Measurements from ENCODE around the gene MBNL2.

The MBNL2 gene

DNA sequence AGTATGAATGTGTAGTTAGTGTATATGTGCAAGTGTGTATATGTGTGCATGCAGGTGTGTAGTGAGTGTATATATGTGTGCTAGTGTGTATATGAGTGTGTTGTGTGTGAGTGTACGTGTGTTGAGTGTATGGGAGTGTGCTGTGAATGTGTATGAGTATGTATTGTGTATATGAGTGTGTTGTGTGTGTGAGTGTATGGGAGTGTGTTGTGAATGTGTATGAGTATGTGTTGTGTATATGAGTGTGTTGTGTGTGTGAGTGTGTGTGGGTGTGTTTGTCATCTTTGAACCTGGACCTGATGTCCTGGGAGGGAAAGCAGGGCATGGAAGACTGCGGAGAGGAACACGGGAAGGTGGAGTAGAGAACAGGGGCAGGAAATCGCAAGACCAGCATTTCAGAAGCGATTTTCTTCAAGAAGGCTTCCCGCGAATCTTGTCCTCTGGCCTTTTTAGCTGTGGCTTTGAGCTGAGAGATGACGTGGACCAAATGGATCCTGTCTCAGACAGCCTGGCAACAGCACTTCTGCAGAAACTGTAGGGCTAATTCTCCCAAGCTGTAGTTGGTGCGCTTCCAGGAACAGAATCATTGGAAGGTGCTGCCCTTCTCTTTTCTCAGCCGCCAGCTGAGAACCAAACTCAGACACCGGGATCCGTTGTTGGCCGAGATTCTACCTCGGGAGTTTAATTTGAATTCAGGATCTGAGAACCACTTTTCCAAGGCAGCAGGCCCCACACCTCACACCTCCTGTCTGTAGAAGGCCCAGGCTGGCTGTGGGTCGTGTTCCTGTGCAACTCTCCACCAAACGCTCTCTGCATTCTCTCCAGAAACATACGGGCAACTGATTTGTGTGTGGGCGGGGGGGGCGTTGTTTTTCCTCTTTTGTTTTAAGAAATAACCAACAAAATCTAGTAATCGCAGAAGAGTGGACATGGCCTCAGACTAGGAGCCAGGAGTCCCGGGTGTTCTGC, 117.2 kb downstream of the MBNL2 start:
- WGBS (ENCODE audit: insufficient coverage) = 97% methylated on average over 18 of the region's 21 CpGs
- Histone ChIP-seq H3K4me3 (ENCODE audit: control insufficient read depth in 1 of 7, extremely low read depth in 1 of 7, insufficient read depth in 4 of 7, low read depth in 2 of 7, low read length in 6 of 7) (no peak overlapping the region), H3K4me1 (ENCODE audit: control extremely low read depth in 1 of 4, control insufficient read depth in 4 of 4, insufficient read depth in 4 of 4, low read length in 3 of 4) (no peaks in the 10 kb centered on the region), H3K27me3 (replicated peaks in 2 of 5; ENCODE audit: control insufficient read depth in 4 of 5, insufficient read depth in 5 of 5, low read length in 4 of 5) (no peaks in the 10 kb centered on the region), H3K36me3 (ENCODE audit: control insufficient read depth in 4 of 4, insufficient read depth in 4 of 4, low read length in 3 of 4) (peaks cover 2 to 27% (median 7%) of the 10 kb centered on the region in 4 experiments), H3K27ac (ENCODE audit: insufficient read depth in 1 of 2, low read depth in 1 of 2, low read length in 2 of 2, poor library complexity in 1 of 2, severe bottlenecking in 2 of 2) (no peak overlapping the region), H3K9me3 (ENCODE audit: control extremely low read depth in 1 of 5, control insufficient read depth in 4 of 5, insufficient read depth in 2 of 5, low read depth in 1 of 5, low read length in 4 of 5) (no peaks in the 10 kb centered on the region)
- ChIA-PET POLR2A (no interaction called here), CTCF (no interaction called here)
- DNase-seq = peak in 2 of 3 donors; percentile 38 to 60

DNA sequence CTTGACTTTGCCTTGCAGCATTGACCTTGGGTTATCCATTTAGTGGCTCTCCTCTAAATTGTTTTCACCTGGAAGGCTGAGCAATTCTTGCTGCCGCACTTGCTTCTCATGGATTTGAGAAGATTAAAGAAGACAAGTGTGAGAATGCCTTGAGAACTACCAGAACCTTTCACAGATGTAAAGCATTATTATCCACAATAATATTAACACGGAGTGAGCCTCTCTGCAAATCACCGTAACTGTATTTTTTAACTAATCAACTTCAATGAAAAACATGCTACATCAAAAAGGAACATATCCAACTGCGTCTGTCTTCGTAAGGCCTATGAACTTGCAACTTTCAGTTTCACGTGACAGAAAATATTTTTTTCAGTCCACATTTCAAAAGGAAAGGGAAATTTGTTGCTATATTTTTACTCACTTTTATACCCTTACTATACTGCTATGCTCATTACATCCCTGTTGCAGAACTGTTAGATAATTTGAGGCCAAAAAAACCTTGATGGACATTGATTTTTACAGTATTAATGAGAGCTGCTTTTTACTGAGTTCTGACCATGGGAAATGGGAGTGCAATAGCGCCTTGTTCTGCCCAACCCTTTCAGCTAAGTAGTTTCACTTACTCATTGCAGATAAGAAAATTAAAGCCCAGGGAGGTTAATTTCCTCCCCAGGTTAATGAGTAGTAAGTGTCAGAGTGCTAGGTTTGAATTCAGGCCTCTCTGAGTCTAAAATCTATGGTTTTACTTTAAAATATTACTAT, 118.0 kb downstream of the MBNL2 start:
- no peak overlapping the region for H3K27ac ChIP-seq (ENCODE audit: insufficient read depth in 1 of 2, low read depth in 1 of 2, low read length in 2 of 2, poor library complexity in 1 of 2, severe bottlenecking in 2 of 2)
- ChIA-PET POLR2A (no interaction called here), CTCF (interaction anchor here (13.9 kb wide), 1 partner anchor 231 kb away, joined by 112 read pairs; no protein-coding TSS in a partner anchor)
- no peak overlapping the region for H3K4me3 ChIP-seq (ENCODE audit: control insufficient read depth in 1 of 7, extremely low read depth in 1 of 7, insufficient read depth in 4 of 7, low read depth in 2 of 7, low read length in 6 of 7)
- DNase-seq = no peak
- no peaks in the 10 kb centered on the region for H3K9me3 ChIP-seq (ENCODE audit: control extremely low read depth in 1 of 5, control insufficient read depth in 4 of 5, insufficient read depth in 2 of 5, low read depth in 1 of 5, low read length in 4 of 5)
- no peaks in the 10 kb centered on the region for H3K4me1 ChIP-seq (ENCODE audit: control extremely low read depth in 1 of 4, control insufficient read depth in 4 of 4, insufficient read depth in 4 of 4, low read length in 3 of 4)
- WGBS (ENCODE audit: insufficient coverage) = 95% methylated on average over 5 of the region's 7 CpGs
- no peaks in the 10 kb centered on the region for H3K27me3 ChIP-seq (replicated peaks in 2 of 5; ENCODE audit: control insufficient read depth in 4 of 5, insufficient read depth in 5 of 5, low read length in 4 of 5)
- H3K36me3 ChIP-seq (ENCODE audit: control insufficient read depth in 4 of 4, insufficient read depth in 4 of 4, low read length in 3 of 4) = peaks cover 2 to 27% (median 7%) of the 10 kb centered on the region in 4 experiments

DNA sequence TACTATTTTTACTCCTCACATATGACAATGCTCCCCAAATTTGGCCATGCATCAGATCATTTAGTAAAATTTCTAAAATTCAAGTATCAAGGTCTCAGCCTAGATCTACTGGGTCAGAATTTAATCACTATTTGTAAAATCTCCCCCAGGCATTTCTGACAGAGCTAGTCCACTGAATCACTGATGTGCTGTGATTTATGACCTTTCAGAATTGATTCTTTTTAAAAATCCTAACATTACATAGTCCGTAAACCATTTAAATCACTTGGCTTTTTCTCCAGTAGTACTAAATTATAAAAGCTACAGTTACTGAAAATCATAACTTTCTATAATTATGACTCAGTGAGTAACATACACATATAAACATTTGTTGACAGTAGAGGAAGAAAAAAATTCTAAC, 119.0 kb downstream of the MBNL2 start:
- H3K9me3 ChIP-seq (ENCODE audit: control extremely low read depth in 1 of 5, control insufficient read depth in 4 of 5, insufficient read depth in 2 of 5, low read depth in 1 of 5, low read length in 4 of 5) = no peaks in the 10 kb centered on the region
- no peak overlapping the region for H3K4me3 ChIP-seq (ENCODE audit: control insufficient read depth in 1 of 7, extremely low read depth in 1 of 7, insufficient read depth in 4 of 7, low read depth in 2 of 7, low read length in 6 of 7)
- H3K4me1 ChIP-seq (ENCODE audit: control extremely low read depth in 1 of 4, control insufficient read depth in 4 of 4, insufficient read depth in 4 of 4, low read length in 3 of 4) = no peaks in the 10 kb centered on the region
- no peak overlapping the region for H3K27ac ChIP-seq (ENCODE audit: insufficient read depth in 1 of 2, low read depth in 1 of 2, low read length in 2 of 2, poor library complexity in 1 of 2, severe bottlenecking in 2 of 2)
- CTCF ChIA-PET = interaction anchor here (13.9 kb wide), 1 partner anchor 232 kb away, joined by 112 read pairs; no protein-coding TSS in a partner anchor
- 100% methylated on average over 1 of the region's 1 CpG for WGBS (ENCODE audit: insufficient coverage)
- POLR2A ChIA-PET = no interaction called here
- no peaks in the 10 kb centered on the region for H3K27me3 ChIP-seq (replicated peaks in 2 of 5; ENCODE audit: control insufficient read depth in 4 of 5, insufficient read depth in 5 of 5, low read length in 4 of 5)
- no peak for DNase-seq
- H3K36me3 ChIP-seq (ENCODE audit: control insufficient read depth in 4 of 4, insufficient read depth in 4 of 4, low read length in 3 of 4) = peaks cover 2 to 21% (median 4%) of the 10 kb centered on the region in 4 experiments

DNA sequence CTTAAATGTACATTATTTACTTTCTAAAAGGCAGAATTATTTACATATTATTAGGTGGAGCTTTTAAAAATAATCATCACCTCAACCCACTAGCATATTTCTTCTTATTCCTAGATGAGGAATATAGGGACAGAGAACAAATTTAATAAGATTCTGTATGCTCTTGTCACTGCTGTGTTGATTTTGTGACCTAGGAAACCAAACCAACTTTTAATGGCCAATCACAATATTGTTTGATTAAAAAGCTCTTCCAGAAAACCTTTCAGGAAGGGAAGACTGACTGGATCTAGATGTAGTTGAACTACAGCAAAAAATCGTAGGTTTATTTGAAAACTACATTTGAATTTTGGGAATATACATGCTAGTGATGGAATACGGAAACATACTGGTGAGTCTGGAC, 120.0 kb downstream of the MBNL2 start:
- Histone ChIP-seq H3K27ac (ENCODE audit: insufficient read depth in 1 of 2, low read depth in 1 of 2, low read length in 2 of 2, poor library complexity in 1 of 2, severe bottlenecking in 2 of 2) (no peak overlapping the region), H3K4me1 (ENCODE audit: control extremely low read depth in 1 of 4, control insufficient read depth in 4 of 4, insufficient read depth in 4 of 4, low read length in 3 of 4) (no peaks in the 10 kb centered on the region), H3K27me3 (replicated peaks in 2 of 5; ENCODE audit: control insufficient read depth in 4 of 5, insufficient read depth in 5 of 5, low read length in 4 of 5) (no peaks in the 10 kb centered on the region), H3K36me3 (ENCODE audit: control insufficient read depth in 4 of 4, insufficient read depth in 4 of 4, low read length in 3 of 4) (peaks cover 0 to 22% (median 1%) of the 10 kb centered on the region in 4 experiments), H3K4me3 (ENCODE audit: control insufficient read depth in 1 of 7, extremely low read depth in 1 of 7, insufficient read depth in 4 of 7, low read depth in 2 of 7, low read length in 6 of 7) (no peak overlapping the region), H3K9me3 (ENCODE audit: control extremely low read depth in 1 of 5, control insufficient read depth in 4 of 5, insufficient read depth in 2 of 5, low read depth in 1 of 5, low read length in 4 of 5) (no peaks in the 10 kb centered on the region)
- WGBS (ENCODE audit: insufficient coverage) = 100% methylated on average over 2 of the region's 2 CpGs
- no peak for DNase-seq
- ChIA-PET POLR2A (no interaction called here), CTCF (interaction anchor here (0.7 to 13.9 kb wide), 8 partner anchors 8 to 233 kb away, joined by 3 to 112 read pairs (median 4); no protein-coding TSS in a partner anchor)

DNA sequence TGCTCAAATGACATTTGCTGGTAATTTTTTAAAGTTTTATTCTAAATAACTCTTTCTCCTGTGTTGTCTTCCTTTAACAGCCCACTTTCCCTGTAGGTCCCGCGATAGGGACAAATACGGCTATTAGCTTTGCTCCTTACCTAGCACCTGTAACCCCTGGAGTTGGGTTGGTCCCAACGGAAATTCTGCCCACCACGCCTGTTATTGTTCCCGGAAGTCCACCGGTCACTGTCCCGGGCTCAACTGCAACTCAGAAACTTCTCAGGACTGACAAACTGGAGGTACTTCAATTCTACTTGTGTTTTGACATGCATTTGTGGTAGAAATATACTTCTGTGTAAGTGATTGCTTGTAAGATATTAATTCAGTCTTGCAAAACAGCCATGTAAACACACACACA, 120.8 kb downstream of the MBNL2 start:
- DNase-seq = no peak
- Histone ChIP-seq H3K27me3 (replicated peaks in 2 of 5; ENCODE audit: control insufficient read depth in 4 of 5, insufficient read depth in 5 of 5, low read length in 4 of 5) (no peaks in the 10 kb centered on the region), H3K27ac (ENCODE audit: insufficient read depth in 1 of 2, low read depth in 1 of 2, low read length in 2 of 2, poor library complexity in 1 of 2, severe bottlenecking in 2 of 2) (no peak overlapping the region), H3K4me3 (ENCODE audit: control insufficient read depth in 1 of 7, extremely low read depth in 1 of 7, insufficient read depth in 4 of 7, low read depth in 2 of 7, low read length in 6 of 7) (no peak overlapping the region), H3K4me1 (ENCODE audit: control extremely low read depth in 1 of 4, control insufficient read depth in 4 of 4, insufficient read depth in 4 of 4, low read length in 3 of 4) (no peaks in the 10 kb centered on the region), H3K9me3 (ENCODE audit: control extremely low read depth in 1 of 5, control insufficient read depth in 4 of 5, insufficient read depth in 2 of 5, low read depth in 1 of 5, low read length in 4 of 5) (no peaks in the 10 kb centered on the region), H3K36me3 (ENCODE audit: control insufficient read depth in 4 of 4, insufficient read depth in 4 of 4, low read length in 3 of 4) (peaks cover 0 to 26% (median 2%) of the 10 kb centered on the region in 4 experiments)
- ChIA-PET POLR2A (interaction anchor here (0.8 kb wide), 1 partner anchor 10 kb away, joined by 3 read pairs; no protein-coding TSS in a partner anchor), CTCF (interaction anchor here (1.0 to 13.9 kb wide), 6 partner anchors 17 to 233 kb away, joined by 3 to 112 read pairs (median 4); no protein-coding TSS in a partner anchor)
- WGBS (ENCODE audit: insufficient coverage) = 96% methylated on average over 8 of the region's 8 CpGs

DNA sequence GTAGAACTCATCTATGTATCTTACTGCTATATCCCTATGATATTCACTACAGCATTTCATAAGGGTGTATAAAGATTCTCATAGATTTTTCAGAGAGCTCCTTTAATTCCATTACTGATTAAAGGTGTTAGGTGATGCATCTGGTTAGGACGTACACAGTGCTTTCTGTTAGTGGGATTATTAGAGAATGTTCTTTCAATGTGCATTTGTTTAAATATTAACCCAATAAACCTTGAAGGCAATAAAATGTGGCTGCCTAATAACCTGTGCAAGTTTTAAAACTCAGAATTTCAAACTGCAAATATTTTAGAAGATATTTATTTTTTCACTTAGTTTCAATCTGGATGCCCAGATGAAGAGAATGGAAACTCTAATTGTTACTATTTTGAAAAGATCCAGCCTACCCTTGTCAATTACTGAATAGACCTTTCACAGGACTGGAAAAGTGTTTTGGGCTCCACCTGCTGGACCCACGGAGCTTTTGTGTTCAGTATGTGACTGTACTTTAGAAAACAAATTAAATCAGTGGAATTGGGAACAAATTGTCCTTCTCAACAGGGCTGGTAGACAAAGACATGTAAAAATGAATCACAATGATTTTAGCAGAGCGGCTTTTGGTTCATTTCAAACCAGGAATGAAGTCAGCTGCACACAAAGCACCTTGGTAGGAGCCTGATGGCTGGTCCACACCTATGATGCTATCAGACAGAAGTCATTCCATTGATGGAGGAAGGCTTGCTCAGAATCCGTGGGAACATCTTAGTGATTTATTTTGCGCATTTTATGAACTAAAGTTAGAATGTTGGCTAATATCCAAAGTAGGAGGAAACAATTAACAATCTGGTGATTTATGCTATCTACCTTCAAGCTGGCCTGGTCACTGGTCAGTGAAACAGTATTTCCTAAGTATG, 122.4 kb downstream of the MBNL2 start:
- Histone ChIP-seq H3K9me3 (ENCODE audit: control extremely low read depth in 1 of 5, control insufficient read depth in 4 of 5, insufficient read depth in 2 of 5, low read depth in 1 of 5, low read length in 4 of 5) (no peaks in the 10 kb centered on the region), H3K4me1 (ENCODE audit: control extremely low read depth in 1 of 4, control insufficient read depth in 4 of 4, insufficient read depth in 4 of 4, low read length in 3 of 4) (no peaks in the 10 kb centered on the region), H3K4me3 (ENCODE audit: control insufficient read depth in 1 of 7, extremely low read depth in 1 of 7, insufficient read depth in 4 of 7, low read depth in 2 of 7, low read length in 6 of 7) (no peak overlapping the region), H3K27me3 (replicated peaks in 2 of 5; ENCODE audit: control insufficient read depth in 4 of 5, insufficient read depth in 5 of 5, low read length in 4 of 5) (no peaks in the 10 kb centered on the region), H3K27ac (ENCODE audit: insufficient read depth in 1 of 2, low read depth in 1 of 2, low read length in 2 of 2, poor library complexity in 1 of 2, severe bottlenecking in 2 of 2) (no peak overlapping the region), H3K36me3 (ENCODE audit: control insufficient read depth in 4 of 4, insufficient read depth in 4 of 4, low read length in 3 of 4) (peaks cover 0 to 37% (median 6%) of the 10 kb centered on the region in 4 experiments)
- POLR2A ChIA-PET = interaction anchor here (1.0 kb wide), 1 partner anchor 122 kb away, joined by 3 read pairs; no protein-coding TSS in a partner anchor
- peak; percentile 47 to 75 (median 62) for DNase-seq
- CTCF ChIA-PET = interaction anchor here (0.6 to 13.9 kb wide), 11 partner anchors 10 to 344 kb away, joined by 3 to 112 read pairs (median 3); no protein-coding TSS in a partner anchor
- 71% methylated on average over 3 of the region's 5 CpGs for WGBS (ENCODE audit: insufficient coverage)
